Stromal cell of bone marrow (primary cell): ENCODE data around the gene CCDC141.
"Not testable (repeated sequence)": the region's sequence is repeated elsewhere in the genome, so short reads cannot be mapped to it uniquely, and the experiment has no call there.

Source experiments
- DNase-seq: peaks from one replicate; pipeline ENCODE4 v3.0.0-alpha.2; 2012; ENCODE audit warnings: low read depth

Gene CCDC141

GRCh38 chr2:179049546-179050311 is at the start of gene CCDC141:
CCDC141 (minus strand) TSS chr2:179050137; CDS start chr2:179049941, 196 bp downstream.
- no peak for DNase-seq

GRCh38 chr2:179098080-179098689 is 48.2 kb upstream of the CCDC141 start:
- no peak for DNase-seq

GRCh38 chr2:179097131-179097530 is 47.2 kb upstream of the CCDC141 start:
- DNase-seq, result no peak

GRCh38 chr2:179096090-179096489 is 46.2 kb upstream of the CCDC141 start:
- no peak for DNase-seq

- DNase-seq, result not testable (repeated sequence)
Observed at GRCh38 chr2:179092912-179093311, 43.0 kb upstream of the CCDC141 start.

GRCh38 chr2:179082697-179083096 is 32.8 kb upstream of the CCDC141 start:
- no peak for DNase-seq

GRCh38 chr2:179081954-179082353 is 32.0 kb upstream of the CCDC141 start:
- no peak for DNase-seq

GRCh38 chr2:179072527-179072926 is 22.6 kb upstream of the CCDC141 start:
- DNase-seq, result no peak

- no peak for DNase-seq
Observed at GRCh38 chr2:179071810-179072355, 21.9 kb upstream of the CCDC141 start.

GRCh38 chr2:179070895-179071294 is 21.0 kb upstream of the CCDC141 start:
- DNase-seq, result no peak

GRCh38 chr2:179069685-179070084 is 19.7 kb upstream of the CCDC141 start:
- no peak for DNase-seq

GRCh38 chr2:179068991-179069643 is 19.2 kb upstream of the CCDC141 start:
- DNase-seq, result no peak

- no peak for DNase-seq
Observed at GRCh38 chr2:179059026-179059700, 9.2 kb upstream of the CCDC141 start.

- no peak for DNase-seq
Observed at GRCh38 chr2:179057737-179058136, 7.8 kb upstream of the CCDC141 start.

GRCh38 chr2:179053568-179053967 is 3.6 kb upstream of the CCDC141 start:
- not testable (repeated sequence) for DNase-seq

GRCh38 chr2:179051250-179051649 is 1.3 kb upstream of the CCDC141 start:
- no peak for DNase-seq

- no peak for DNase-seq
Observed at GRCh38 chr2:179050755-179051154, 818 bp upstream of the CCDC141 start.

- DNase-seq, result no peak
Observed at GRCh38 chr2:179049203-179049545, 763 bp downstream of the CCDC141 start.

- DNase-seq, result no peak
Observed at GRCh38 chr2:179048099-179048498, 1.8 kb downstream of the CCDC141 start.

GRCh38 chr2:179045602-179046001 is 4.3 kb downstream of the CCDC141 start:
- DNase-seq, result not testable (repeated sequence)

GRCh38 chr2:179044500-179044899 is 5.4 kb downstream of the CCDC141 start:
- no peak for DNase-seq

GRCh38 chr2:179037807-179038206 is 12.1 kb downstream of the CCDC141 start:
- DNase-seq, result no peak
